K562 (cell line): ENCODE measurements around the gene INCENP. TPM values are rescaled to one million over a fixed set of nuclear protein-coding genes. Genes with fewer than 3 reads are reported as not detected.
A peak's percentile ranks its signal among the peaks of the same experiment; 100 is the strongest.

ENCODE experiments used
- ATAC-seq: fragments of 200-7000 bp; cut with Tn5 transposase; 3 replicates; pipeline ENCODE4 v1.9.1; 2020; ENCODE audit warnings: moderate library complexity
- BruUV-seq: library from RNA; stranded (reverse); fragments of 400-500 nt; replicated peaks from 2 replicates; lab custom pipeline; 2021; lab: Mats Ljungman, UMichigan
- CTCF ChIA-PET: fragments of 300-600 bp; formaldehyde crosslinking; extraction: SDS; loops from one replicate; lab custom pipeline; 2021; ENCODE audit warnings: low intra/inter-chr PET ratio; lab: Yijun Ruan, JAX
- POLR2A ChIA-PET: fragments of 300-600, 350-650 bp; sonication (Branson Sonifier 250); formaldehyde crosslinking; extraction: SDS; loops from one replicate; lab custom pipeline; 2021; ENCODE audit warnings: antibody characterized with exemption, inconsistent platforms; lab: Yijun Ruan, JAX
- DNase-seq, 4 experiments: peaks; one replicate each; pipeline versions ENCODE4 v3.0.0 to v3.0.0-alpha.2; 2011 to 2018; ENCODE audit warnings: low spot score in 3 of 4, mixed read lengths in 3 of 4; ENCODE audit errors: extremely low read depth in 1 of 4
- FAIRE-seq: peaks from 2 replicates; lab custom pipeline; 2011; peaks lifted over from hg19 to GRCh38; lab: Jason Lieb, UNC
- H2AFZ ChIP-seq: 2 replicates; pipeline ENCODE4 v1.6.0; 2011; ENCODE audit warnings: low read depth, low read length, control low read depth, inconsistent platforms
- H3K27ac ChIP-seq: fragments of 200-600 bp; 3 replicates; pipeline ENCODE4 v1.8.0; 2011; ENCODE audit warnings: low read depth, mild to moderate bottlenecking, control low read depth, inconsistent platforms, low read length, moderate library complexity, mixed read lengths; ENCODE audit errors: extremely low read depth
- H3K27me3 ChIP-seq, 2 experiments: fragments of 300-600 bp in 1 of 2; 2 replicates in 1 of 2; 3 replicates in 1 of 2; pipeline versions ENCODE4 v1.6.0 to v1.8.0; 2011; ENCODE audit warnings: inconsistent platforms in 2 of 2, low read length in 2 of 2, mild to moderate bottlenecking in 1 of 2, mixed read lengths in 1 of 2, moderate library complexity in 1 of 2; ENCODE audit not compliant: control insufficient read depth in 2 of 2, insufficient read depth in 2 of 2
- H3K36me3 ChIP-seq: fragments of 300-600 bp; 3 replicates; pipeline ENCODE4 v1.8.0; 2011; ENCODE audit warnings: mild to moderate bottlenecking, low read length, inconsistent platforms; ENCODE audit not compliant: control insufficient read depth, insufficient read depth
- H3K4me1 ChIP-seq, 2 experiments: fragments of 200-600 bp in 1 of 2; replicated peaks in 1 of 2; 2 replicates in 1 of 2; 3 replicates in 1 of 2; pipeline versions ENCODE4 v1.5.1 to v1.8.0; 2011; ENCODE audit warnings: inconsistent platforms in 2 of 2, low read length in 2 of 2, mild to moderate bottlenecking in 1 of 2, mixed read lengths in 1 of 2, moderate library complexity in 1 of 2; ENCODE audit not compliant: control insufficient read depth in 2 of 2, insufficient read depth in 2 of 2
- H3K4me2 ChIP-seq: 2 replicates; pipeline ENCODE4 v1.6.1; 2011; ENCODE audit warnings: low read length, control low read depth, inconsistent platforms, mixed read lengths; ENCODE audit not compliant: insufficient read depth
- H3K4me3 ChIP-seq: fragments of 200-600 bp; sonication (generic), shearing (Covaris generic); 2 replicates; pipeline ENCODE4 v1.5.1; 2016; ENCODE audit warnings: control low read depth, inconsistent platforms
- H3K79me2 ChIP-seq: fragments of 200-600 bp; 3 replicates; pipeline ENCODE4 v1.8.0; 2011; ENCODE audit warnings: low read length, inconsistent platforms; ENCODE audit not compliant: control insufficient read depth, insufficient read depth
- H3K9ac ChIP-seq, 2 experiments: 2 replicates each; pipeline versions ENCODE4 v1.6.0 to v1.6.1; 2011; ENCODE audit warnings: low read depth in 2 of 2, low read length in 2 of 2, control low read depth in 1 of 2, inconsistent platforms in 1 of 2, mild to moderate bottlenecking in 1 of 2, mixed read lengths in 1 of 2; ENCODE audit not compliant: insufficient read depth in 1 of 2
- H3K9me1 ChIP-seq: one replicate; pipeline ENCODE4 v1.6.0; 2011; ENCODE audit warnings: inconsistent platforms, mild to moderate bottlenecking, low read length, moderate library complexity; ENCODE audit not compliant: control insufficient read depth, insufficient read depth
- H3K9me3 ChIP-seq: replicated peaks from 2 replicates; pipeline ENCODE4 v1.5.1; 2011; ENCODE audit warnings: low read depth, low read length, inconsistent platforms; ENCODE audit not compliant: control insufficient read depth, insufficient read depth
- H4K20me1 ChIP-seq: replicated peaks from 2 replicates; pipeline ENCODE4 v1.6.1; 2011; ENCODE audit warnings: low read length, inconsistent platforms, mixed read lengths; ENCODE audit not compliant: control insufficient read depth, insufficient read depth
- NFYB ChIP-seq: IDR thresholded peaks from 2 replicates; pipeline ENCODE4 v1.6.1; 2011; ENCODE audit warnings: mild to moderate bottlenecking, moderate library complexity; ENCODE audit not compliant: insufficient read length; ENCODE audit errors: extremely low read depth
- POU5F1 ChIP-seq: fragments of 150-350 bp; IDR thresholded peaks from 2 replicates; pipeline ENCODE4 v1.6.1; 2014; ENCODE audit warnings: borderline replicate concordance, low read length, low read depth, mild to moderate bottlenecking; ENCODE audit not compliant: partially characterized antibody
- SLC30A9 ChIP-seq: fragments of 250-450 bp; sonication (Bioruptor Pico); IDR thresholded peaks from 2 replicates; pipeline ENCODE4 v1.8.0; 2022; ENCODE audit warnings: mild to moderate bottlenecking, moderate library complexity
- ZBTB1 ChIP-seq: sonication (generic); formaldehyde crosslinking; IDR thresholded peaks from 2 replicates; pipeline ENCODE4 v1.8.1; 2023; ENCODE audit warnings: missing genetic modification reagents, low read depth, mild to moderate bottlenecking, borderline replicate concordance
- WGBS: fragments of 100-300 bp; shearing (Covaris generic); methylation state at CpG from one replicate; pipeline ENCODE4 v1.1.6; 2016; ENCODE audit warnings: low coverage, mixed read lengths; ENCODE audit not compliant: insufficient coverage; ENCODE audit errors: missing lambda C conversion rate; 5-methylcytosine and 5-hydroxymethylcytosine counted together
- in situ Hi-C: fragments of 300-500 bp; cut with MboI; formaldehyde crosslinking; loops from 4 replicates; pipeline ENCODE4 v1.15.0; 2018; ENCODE audit warnings: inconsistent platforms, mixed read lengths
- intact Hi-C: fragments of 100-400 bp; cut with micrococcal nuclease; formaldehyde crosslinking; loops from 2 replicates; pipeline ENCODE4 v1.14.2; 2022
- polyA plus RNA-seq, 8 experiments: library from polyadenylated mRNA; depleted of rRNA in 4 of 8; stranded (reverse) in 5 of 8; unstranded in 3 of 8; fragments of >200 nt; fragmentation: Nextera tagmentation in 2 of 8; fragmentation: Illumina TruSeq in 1 of 8; extraction: Ambion mirVana in 2 of 8; extraction: Trizol in 1 of 8; gene quantifications; 2 replicates each; pipeline versions ENCODE4 v1.2.1 to v1.2.3, GENCODE V29; 2011 to 2014; ENCODE audit warnings: inconsistent platforms in 1 of 8, missing spikeins in 1 of 8
- total RNA-seq, 7 experiments: library from RNA; depleted of rRNA in 6 of 7; stranded (reverse); fragments of >200 nt in 6 of 7; fragmentation: Illumina TruSeq in 2 of 7; extraction: Trizol in 2 of 7; gene quantifications; 2 replicates each; pipeline versions ENCODE4 v1.2.1 to v1.2.3, GENCODE V29; 2011 to 2021; ENCODE audit warnings: low replicate concordance in 1 of 7
- TF ChIP-seq, protein P1 (sequence below): sonication (generic); formaldehyde crosslinking; IDR thresholded peaks from 2 replicates; pipeline ENCODE4 v1.8.0; 2022; ENCODE audit warnings: mild to moderate bottlenecking, missing genetic modification reagents
- TF ChIP-seq, protein P2 (sequence below), 2 experiments: fragments of 450-650 bp; IDR thresholded peaks; 2 replicates each; pipeline ENCODE4 v1.6.1; 2016; ENCODE audit warnings: mild to moderate bottlenecking in 2 of 2, borderline replicate concordance in 1 of 2, low read depth in 1 of 2, moderate library complexity in 1 of 2

INCENP gene
- total and polyA plus RNA-seq, 9 of the 15 experiments (the other 6 are each of a cell fraction or from before 2014, with no cell fraction given), result 1.1 to 97.9 (median 28.2) TPM

GRCh38 chr11:62124186-62125113, 639 bp downstream of the INCENP start (continued):
- 0 out of 2 replicates have a peak, but pooled peaks have one; percentile 69 for TF ChIP-seq ZBTB1

DNA sequence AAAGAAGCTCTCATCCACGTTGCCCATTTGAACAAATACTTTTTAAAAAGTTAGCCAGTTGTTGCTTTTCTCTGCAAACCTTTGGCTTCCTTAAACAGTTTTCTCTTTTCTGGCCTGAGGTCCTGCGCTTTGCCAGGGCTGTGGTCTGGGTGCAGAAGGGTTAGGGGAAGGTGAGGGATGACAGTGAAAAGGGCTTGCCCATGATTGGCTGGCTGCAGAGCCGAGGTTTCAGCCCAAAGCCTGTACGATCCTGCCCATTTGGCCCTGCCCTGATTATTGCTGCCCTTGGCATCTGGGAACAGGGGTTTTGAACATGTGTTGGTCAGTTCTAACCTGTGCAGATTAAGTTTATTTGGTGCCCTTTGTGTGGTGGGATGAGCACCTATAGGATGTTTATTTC, 1.5 kb downstream of the INCENP start:
- intact Hi-C loops, result no loop called here
- ChIA-PET CTCF (no interaction called here), POLR2A (interaction anchor here (0.6 to 3.0 kb wide), 4 partner anchors 13 to 244 kb away, joined by 3 to 22 read pairs (median 8); partner anchors contain the start of gene FTH1)
- peak overlapping the region; percentile 85 for H3K4me3 ChIP-seq
- peak overlapping the region; percentile 98 to 100 for H3K9ac ChIP-seq
- DNase-seq (peak in 2 of 4 experiments; percentile 15 to 18), FAIRE-seq (no peak), ATAC-seq (no peak)
- BruUV-seq, result no TSS peak
- H3K36me3 ChIP-seq, result peaks cover 48% of the 10 kb centered on the region
- WGBS, result 23% methylated on average over 4 of the region's 4 CpGs
- no peaks in the 10 kb centered on the region for H3K27me3 ChIP-seq
- no peak overlapping the region for H3K27ac ChIP-seq
- no peaks in the 10 kb centered on the region for H3K9me1 ChIP-seq
- peaks cover 11 to 16% of the 10 kb centered on the region in 2 experiments; a peak in 4 of 5 replicates for H3K4me1 ChIP-seq
- no peak overlapping the region for H2AFZ ChIP-seq
- in situ Hi-C loops, result no loop called here
- peaks cover 61% of the 10 kb centered on the region for H3K79me2 ChIP-seq
- H3K9me3 ChIP-seq, result no peaks in the 10 kb centered on the region
- H3K4me2 ChIP-seq, result peak overlapping the region; percentile 95
- H4K20me1 ChIP-seq, result peaks cover 16% of the 10 kb centered on the region; the same call in 1 of the 2 replicates
- TF ChIP-seq, protein P1, sequence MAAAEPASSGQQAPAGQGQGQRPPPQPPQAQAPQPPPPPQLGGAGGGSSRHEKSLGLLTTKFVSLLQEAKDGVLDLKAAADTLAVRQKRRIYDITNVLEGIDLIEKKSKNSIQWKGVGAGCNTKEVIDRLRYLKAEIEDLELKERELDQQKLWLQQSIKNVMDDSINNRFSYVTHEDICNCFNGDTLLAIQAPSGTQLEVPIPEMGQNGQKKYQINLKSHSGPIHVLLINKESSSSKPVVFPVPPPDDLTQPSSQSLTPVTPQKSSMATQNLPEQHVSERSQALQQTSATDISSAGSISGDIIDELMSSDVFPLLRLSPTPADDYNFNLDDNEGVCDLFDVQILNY, result no peak
- TF ChIP-seq SLC30A9 (no peak), POU5F1 (no peak), NFYB (peak; percentile 31)
- TF ChIP-seq, protein P2, sequence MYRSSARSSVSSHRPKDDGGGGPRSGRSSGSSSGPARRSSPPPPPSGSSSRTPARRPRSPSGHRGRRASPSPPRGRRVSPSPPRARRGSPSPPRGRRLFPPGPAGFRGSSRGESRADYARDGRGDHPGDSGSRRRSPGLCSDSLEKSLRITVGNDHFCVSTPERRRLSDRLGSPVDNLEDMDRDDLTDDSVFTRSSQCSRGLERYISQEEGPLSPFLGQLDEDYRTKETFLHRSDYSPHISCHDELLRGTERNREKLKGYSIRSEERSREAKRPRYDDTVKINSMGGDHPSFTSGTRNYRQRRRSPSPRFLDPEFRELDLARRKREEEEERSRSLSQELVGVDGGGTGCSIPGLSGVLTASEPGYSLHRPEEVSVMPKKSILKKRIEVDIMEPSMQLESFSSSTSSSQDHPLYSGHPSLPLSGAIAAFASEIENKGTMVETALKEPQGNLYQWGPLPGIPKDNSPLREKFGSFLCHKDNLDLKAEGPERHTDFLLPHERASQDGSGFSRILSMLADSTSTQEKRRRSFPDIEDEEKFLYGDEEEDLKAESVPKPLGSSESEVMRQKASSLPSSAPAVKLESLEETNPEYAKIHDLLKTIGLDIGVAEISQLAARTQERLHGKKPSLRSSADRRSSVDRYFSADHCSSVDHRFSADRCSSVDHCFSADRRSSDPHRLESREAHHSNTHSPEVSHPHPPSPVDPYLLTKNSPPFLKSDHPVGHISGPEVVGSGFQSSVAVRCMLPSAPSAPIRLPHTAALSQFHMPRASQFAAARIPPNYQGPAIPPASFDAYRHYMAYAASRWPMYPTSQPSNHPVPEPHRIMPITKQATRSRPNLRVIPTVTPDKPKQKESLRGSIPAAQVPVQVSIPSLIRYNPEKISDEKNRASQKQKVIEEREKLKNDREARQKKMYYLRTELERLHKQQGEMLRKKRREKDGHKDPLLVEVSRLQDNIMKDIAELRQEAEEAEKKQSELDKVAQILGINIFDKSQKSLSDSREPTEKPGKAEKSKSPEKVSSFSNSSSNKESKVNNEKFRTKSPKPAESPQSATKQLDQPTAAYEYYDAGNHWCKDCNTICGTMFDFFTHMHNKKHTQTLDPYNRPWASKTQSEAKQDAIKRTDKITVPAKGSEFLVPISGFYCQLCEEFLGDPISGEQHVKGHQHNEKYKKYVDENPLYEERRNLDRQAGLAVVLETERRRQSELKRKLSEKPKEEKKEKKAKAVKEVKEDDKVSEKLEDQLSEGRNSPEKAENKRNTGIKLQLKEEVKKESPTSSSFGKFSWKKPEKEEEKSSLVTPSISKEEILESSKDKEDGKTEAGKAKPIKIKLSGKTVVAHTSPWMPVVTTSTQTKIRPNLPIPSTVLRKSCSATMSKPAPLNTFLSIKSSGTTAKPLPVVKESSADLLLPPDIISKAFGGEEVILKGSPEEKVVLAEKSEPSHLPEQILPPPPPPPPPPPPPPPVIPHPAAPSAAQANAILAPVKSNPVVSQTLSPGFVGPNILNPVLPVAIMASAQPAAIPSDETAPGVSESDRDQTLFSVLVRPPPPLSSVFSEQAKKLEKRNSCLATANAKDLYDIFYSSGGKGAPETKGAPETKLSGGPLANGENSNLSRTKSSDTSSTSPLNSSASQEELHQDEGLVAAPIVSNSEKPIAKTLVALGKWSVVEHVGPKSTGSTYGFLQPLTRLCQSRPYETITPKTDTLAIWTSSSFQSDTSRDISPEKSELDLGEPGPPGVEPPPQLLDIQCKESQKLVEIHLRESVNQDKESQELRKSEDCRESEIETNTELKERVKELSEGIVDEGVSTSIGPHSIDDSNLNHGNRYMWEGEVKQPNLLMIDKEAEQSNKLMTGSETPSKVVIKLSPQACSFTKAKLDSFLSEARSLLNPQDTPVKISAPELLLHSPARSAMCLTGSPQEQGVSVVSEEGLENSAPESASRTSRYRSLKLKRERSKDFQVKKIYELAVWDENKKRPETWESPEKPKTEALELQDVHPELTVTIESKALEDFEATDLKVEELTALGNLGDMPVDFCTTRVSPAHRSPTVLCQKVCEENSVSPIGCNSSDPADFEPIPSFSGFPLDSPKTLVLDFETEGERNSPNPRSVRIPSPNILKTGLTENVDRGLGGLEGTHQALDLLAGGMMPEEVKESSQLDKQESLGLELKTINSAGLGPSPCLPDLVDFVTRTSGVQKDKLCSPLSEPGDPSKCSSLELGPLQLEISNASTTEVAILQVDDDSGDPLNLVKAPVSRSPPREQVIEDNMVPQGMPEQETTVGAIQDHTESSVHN (IDR thresholded peaks at IDR 0.05; ENCODE audit: borderline replicate concordance in 1 of 2, low read depth in 1 of 2), result no peak
